Measurements from ENCODE around the gene USHBP1. TPM values are rescaled to one million over a fixed set of nuclear protein-coding genes. Genes with fewer than 3 reads are reported as not detected.

Gene USHBP1
- total and polyA plus RNA-seq, 2 of the 13 experiments (the other 11 are each of a cell fraction or from before 2014, with no cell fraction given): 0.15 to 1.5 TPM

DNA sequence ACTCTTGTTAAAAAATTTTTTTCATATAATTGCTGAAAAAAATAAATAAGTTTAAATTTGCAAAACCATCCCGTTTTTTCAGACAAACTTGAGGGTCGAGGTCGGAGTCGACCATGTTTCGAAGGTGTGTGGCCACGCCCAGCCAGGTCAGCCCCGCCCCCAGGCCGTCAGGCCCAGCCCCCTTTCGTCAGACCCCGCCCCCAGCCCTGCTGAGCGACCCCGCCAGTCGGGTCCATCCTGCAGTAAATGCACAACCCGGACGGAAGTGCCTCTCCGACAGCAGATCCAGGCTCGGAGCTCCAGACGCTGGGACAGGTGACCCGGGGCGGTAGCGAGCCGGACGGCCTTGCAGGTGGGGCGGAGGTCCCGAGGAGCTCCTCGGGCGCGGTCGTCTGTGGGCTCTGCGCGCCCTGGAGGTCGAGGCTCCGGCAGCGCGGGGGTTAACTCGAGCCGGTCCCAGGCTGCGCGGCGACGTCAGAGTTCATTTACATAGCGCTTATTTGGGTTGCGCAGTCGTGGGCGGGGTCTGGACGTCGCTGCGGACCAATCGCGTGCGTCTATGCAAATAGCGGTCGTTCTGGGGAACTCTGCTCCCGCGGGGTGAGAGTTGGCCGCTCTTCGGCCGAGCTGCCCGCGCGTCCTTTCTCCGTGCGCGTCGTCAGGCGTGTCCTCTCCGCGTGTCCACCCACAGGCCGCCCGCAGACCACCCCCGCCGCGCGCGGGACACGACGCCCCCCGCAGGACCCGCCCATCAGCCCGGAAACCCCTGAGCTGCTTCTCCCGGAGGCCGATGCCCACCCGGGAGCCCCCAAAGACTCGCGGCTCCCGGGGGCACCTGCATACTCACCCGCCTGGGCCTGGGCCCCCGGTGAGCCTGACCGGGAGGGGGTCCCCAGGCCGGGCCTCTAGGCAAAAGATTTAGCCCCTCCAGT, 38.3 kb downstream of the USHBP1 start, which contains the start of gene OCEL1 (continued):
- TF ChIP-seq, protein P1, sequence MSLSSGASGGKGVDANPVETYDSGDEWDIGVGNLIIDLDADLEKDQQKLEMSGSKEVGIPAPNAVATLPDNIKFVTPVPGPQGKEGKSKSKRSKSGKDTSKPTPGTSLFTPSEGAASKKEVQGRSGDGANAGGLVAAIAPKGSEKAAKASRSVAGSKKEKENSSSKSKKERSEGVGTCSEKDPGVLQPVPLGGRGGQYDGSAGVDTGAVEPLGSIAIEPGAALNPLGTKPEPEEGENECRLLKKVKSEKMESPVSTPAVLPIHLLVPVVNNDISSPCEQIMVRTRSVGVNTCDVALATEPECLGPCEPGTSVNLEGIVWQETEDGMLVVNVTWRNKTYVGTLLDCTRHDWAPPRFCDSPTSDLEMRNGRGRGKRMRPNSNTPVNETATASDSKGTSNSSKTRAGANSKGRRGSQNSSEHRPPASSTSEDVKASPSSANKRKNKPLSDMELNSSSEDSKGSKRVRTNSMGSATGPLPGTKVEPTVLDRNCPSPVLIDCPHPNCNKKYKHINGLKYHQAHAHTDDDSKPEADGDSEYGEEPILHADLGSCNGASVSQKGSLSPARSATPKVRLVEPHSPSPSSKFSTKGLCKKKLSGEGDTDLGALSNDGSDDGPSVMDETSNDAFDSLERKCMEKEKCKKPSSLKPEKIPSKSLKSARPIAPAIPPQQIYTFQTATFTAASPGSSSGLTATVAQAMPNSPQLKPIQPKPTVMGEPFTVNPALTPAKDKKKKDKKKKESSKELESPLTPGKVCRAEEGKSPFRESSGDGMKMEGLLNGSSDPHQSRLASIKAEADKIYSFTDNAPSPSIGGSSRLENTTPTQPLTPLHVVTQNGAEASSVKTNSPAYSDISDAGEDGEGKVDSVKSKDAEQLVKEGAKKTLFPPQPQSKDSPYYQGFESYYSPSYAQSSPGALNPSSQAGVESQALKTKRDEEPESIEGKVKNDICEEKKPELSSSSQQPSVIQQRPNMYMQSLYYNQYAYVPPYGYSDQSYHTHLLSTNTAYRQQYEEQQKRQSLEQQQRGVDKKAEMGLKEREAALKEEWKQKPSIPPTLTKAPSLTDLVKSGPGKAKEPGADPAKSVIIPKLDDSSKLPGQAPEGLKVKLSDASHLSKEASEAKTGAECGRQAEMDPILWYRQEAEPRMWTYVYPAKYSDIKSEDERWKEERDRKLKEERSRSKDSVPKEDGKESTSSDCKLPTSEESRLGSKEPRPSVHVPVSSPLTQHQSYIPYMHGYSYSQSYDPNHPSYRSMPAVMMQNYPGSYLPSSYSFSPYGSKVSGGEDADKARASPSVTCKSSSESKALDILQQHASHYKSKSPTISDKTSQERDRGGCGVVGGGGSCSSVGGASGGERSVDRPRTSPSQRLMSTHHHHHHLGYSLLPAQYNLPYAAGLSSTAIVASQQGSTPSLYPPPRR (CRISPR knock-in tag; IDR thresholded peaks at IDR 0.05; ENCODE audit: borderline replicate concordance): no peak
- TF ChIP-seq ZSCAN25 (CRISPR knock-in tag; IDR thresholded peaks at IDR 0.05) (0 out of 2 replicates have a peak, but pooled peaks have one; percentile 13), GLI4 (CRISPR knock-in tag; IDR thresholded peaks at IDR 0.05; ENCODE audit: borderline replicate concordance) (no peak), HOXD1 (CRISPR knock-in tag; IDR thresholded peaks at IDR 0.05) (peak; percentile 50), KLF13 (CRISPR knock-in tag; IDR thresholded peaks at IDR 0.05) (no peak), FOSL1 (CRISPR knock-in tag; IDR thresholded peaks at IDR 0.05; ENCODE audit: borderline replicate concordance) (no peak), ZNF616 (CRISPR knock-in tag; IDR thresholded peaks at IDR 0.05; ENCODE audit: low read depth) (0 out of 2 replicates have a peak, but pooled peaks have one; percentile 57), PRMT3 (CRISPR knock-in tag; IDR thresholded peaks at IDR 0.05; ENCODE audit: borderline replicate concordance, low read depth) (no peak), PITX1 (CRISPR knock-in tag; IDR thresholded peaks at IDR 0.05) (peak; percentile 49; the same call in 1 of the 2 replicates), ATF1 (CRISPR knock-in tag; IDR thresholded peaks at IDR 0.05) (peak; percentile 79), ZNF749 (CRISPR knock-in tag; IDR thresholded peaks at IDR 0.05; ENCODE audit: borderline replicate concordance) (no peak), CBX1 (IDR thresholded peaks at IDR 0.05; ENCODE audit: low read depth) (peak; percentile 85), AGO2 (optimal IDR thresholded peaks at IDR 0.05; ENCODE audit: low read depth, low read length) (peak; percentile 75)
- TF ChIP-seq, protein P2, sequence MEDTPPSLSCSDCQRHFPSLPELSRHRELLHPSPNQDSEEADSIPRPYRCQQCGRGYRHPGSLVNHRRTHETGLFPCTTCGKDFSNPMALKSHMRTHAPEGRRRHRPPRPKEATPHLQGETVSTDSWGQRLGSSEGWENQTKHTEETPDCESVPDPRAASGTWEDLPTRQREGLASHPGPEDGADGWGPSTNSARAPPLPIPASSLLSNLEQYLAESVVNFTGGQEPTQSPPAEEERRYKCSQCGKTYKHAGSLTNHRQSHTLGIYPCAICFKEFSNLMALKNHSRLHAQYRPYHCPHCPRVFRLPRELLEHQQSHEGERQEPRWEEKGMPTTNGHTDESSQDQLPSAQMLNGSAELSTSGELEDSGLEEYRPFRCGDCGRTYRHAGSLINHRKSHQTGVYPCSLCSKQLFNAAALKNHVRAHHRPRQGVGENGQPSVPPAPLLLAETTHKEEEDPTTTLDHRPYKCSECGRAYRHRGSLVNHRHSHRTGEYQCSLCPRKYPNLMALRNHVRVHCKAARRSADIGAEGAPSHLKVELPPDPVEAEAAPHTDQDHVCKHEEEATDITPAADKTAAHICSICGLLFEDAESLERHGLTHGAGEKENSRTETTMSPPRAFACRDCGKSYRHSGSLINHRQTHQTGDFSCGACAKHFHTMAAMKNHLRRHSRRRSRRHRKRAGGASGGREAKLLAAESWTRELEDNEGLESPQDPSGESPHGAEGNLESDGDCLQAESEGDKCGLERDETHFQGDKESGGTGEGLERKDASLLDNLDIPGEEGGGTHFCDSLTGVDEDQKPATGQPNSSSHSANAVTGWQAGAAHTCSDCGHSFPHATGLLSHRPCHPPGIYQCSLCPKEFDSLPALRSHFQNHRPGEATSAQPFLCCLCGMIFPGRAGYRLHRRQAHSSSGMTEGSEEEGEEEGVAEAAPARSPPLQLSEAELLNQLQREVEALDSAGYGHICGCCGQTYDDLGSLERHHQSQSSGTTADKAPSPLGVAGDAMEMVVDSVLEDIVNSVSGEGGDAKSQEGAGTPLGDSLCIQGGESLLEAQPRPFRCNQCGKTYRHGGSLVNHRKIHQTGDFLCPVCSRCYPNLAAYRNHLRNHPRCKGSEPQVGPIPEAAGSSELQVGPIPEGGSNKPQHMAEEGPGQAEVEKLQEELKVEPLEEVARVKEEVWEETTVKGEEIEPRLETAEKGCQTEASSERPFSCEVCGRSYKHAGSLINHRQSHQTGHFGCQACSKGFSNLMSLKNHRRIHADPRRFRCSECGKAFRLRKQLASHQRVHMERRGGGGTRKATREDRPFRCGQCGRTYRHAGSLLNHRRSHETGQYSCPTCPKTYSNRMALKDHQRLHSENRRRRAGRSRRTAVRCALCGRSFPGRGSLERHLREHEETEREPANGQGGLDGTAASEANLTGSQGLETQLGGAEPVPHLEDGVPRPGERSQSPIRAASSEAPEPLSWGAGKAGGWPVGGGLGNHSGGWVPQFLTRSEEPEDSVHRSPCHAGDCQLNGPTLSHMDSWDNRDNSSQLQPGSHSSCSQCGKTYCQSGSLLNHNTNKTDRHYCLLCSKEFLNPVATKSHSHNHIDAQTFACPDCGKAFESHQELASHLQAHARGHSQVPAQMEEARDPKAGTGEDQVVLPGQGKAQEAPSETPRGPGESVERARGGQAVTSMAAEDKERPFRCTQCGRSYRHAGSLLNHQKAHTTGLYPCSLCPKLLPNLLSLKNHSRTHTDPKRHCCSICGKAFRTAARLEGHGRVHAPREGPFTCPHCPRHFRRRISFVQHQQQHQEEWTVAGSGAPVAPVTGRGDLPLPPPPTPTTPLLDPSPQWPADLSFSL (CRISPR knock-in tag; IDR thresholded peaks at IDR 0.05): no peak
- TF ChIP-seq, protein P3, sequence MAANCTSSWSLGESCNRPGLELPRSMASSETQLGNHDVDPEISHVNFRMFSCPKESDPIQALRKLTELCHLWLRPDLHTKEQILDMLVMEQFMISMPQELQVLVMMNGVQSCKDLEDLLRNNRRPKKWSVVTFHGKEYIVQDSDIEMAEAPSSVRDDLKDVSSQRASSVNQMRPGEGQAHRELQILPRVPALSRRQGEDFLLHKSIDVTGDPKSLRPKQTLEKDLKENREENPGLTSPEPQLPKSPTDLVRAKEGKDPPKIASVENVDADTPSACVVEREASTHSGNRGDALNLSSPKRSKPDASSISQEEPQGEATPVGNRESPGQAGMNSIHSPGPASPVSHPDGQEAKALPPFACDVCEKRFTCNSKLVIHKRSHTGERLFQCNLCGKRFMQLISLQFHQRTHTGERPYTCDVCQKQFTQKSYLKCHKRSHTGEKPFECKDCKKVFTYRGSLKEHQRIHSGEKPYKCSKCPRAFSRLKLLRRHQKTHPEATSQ (CRISPR knock-in tag; IDR thresholded peaks at IDR 0.05; ENCODE audit: borderline replicate concordance): peak; percentile 28; the same call in 1 of the 2 replicates

Measured in HepG2 (cell line).